C4-2B (cell line): ENCODE data around the gene COL23A1.

ENCODE experiments used
- ZFX ChIP-seq: fragments of 450-650 bp; IDR thresholded peaks from 2 replicates; pipeline ENCODE4 v1.6.1; 2017
- TF ChIP-seq, protein P1 (sequence below): fragments of 450-650 bp; conservative IDR thresholded peaks from 2 replicates; pipeline ENCODE4 v1.5.1; 2017; ENCODE audit warnings: mild to moderate bottlenecking

- TF ChIP-seq, protein P1, sequence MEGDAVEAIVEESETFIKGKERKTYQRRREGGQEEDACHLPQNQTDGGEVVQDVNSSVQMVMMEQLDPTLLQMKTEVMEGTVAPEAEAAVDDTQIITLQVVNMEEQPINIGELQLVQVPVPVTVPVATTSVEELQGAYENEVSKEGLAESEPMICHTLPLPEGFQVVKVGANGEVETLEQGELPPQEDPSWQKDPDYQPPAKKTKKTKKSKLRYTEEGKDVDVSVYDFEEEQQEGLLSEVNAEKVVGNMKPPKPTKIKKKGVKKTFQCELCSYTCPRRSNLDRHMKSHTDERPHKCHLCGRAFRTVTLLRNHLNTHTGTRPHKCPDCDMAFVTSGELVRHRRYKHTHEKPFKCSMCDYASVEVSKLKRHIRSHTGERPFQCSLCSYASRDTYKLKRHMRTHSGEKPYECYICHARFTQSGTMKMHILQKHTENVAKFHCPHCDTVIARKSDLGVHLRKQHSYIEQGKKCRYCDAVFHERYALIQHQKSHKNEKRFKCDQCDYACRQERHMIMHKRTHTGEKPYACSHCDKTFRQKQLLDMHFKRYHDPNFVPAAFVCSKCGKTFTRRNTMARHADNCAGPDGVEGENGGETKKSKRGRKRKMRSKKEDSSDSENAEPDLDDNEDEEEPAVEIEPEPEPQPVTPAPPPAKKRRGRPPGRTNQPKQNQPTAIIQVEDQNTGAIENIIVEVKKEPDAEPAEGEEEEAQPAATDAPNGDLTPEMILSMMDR, result no peak
- no peak for TF ChIP-seq ZFX
Measured at GRCh38 chr5:178548746-178549145, 41.4 kb downstream of the COL23A1 start.
